Femur (tissue), 1 donor: ENCODE results near the gene GNG13.
"Not testable (repeated sequence)": the region's sequence is repeated elsewhere in the genome, so short reads cannot be mapped to it uniquely, and the experiment has no call there.

ENCODE experiments used
- DNase-seq: peaks from one replicate; pipeline ENCODE4 v3.0.0-alpha.2; 2017

The GNG13 gene

DNA sequence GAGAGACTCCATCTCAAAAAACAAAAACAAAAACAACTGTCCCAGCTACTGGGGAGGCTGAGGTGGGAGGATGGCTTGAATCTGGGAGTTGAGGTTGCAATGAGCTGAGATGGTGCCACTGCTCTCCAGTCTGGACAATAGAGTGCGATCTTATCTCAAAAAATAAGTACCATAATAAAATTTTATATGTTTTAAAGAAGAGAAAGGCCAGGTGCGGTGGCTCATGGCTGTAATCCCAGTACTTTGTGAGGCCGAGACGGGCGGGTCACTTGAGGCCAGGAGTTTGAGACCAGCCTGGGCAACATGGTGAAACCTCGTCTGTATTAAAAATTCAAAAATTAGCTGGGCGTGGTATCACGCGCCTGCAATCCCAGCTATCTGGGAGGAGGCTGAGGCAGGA lies 23.7 kb downstream of the GNG13 start:
- DNase-seq, result no peak

DNA sequence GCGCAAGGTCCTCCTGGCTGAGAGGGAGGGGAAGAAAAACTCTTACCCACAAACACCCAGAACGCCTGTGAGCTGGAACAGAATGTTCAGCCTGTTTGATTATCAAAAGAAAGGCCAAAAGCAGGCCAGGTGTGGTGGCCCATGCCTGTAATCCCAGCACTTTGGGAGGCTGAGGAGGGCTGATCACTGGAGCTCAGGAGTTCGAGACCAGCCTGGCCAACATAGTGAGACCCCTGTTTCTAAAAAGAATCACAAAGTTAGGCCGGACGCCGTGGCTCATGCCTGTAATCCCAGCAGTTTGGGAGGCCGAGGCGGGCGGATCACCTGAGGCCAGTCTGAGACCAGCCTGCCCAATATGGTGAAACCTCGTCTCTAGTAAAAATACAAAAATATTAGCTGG lies 24.2 kb downstream of the GNG13 start:
- DNase-seq, result not testable (repeated sequence)

DNA sequence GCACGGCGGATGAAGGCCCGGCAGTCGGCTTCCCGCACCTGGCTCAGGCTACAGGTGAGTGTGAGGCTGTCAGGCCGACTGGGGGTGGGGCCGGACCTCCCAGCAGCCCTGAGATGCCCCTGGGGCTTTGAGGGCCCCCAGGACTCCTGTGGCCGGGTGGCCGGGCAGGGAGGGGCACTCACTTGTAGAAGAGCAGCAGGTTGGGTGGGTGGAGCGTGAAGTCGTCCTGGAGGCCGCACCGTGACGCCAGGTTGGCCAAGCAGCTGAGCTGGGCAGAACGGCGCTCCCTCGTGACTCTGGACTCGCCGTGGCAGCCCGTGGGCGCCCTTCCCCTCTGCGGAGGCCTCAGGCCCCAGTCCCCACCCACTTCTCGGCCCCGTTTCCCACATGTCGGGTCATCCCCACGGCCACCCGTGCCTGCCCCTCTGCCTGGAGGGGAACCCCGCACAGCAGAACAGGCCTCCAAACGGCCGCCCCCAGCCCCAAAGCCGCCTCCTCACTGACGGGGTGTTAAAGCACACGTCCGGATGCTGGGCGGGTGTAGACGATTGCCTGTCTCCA lies 25.2 kb downstream of the GNG13 start:
- DNase-seq, result no peak

DNA sequence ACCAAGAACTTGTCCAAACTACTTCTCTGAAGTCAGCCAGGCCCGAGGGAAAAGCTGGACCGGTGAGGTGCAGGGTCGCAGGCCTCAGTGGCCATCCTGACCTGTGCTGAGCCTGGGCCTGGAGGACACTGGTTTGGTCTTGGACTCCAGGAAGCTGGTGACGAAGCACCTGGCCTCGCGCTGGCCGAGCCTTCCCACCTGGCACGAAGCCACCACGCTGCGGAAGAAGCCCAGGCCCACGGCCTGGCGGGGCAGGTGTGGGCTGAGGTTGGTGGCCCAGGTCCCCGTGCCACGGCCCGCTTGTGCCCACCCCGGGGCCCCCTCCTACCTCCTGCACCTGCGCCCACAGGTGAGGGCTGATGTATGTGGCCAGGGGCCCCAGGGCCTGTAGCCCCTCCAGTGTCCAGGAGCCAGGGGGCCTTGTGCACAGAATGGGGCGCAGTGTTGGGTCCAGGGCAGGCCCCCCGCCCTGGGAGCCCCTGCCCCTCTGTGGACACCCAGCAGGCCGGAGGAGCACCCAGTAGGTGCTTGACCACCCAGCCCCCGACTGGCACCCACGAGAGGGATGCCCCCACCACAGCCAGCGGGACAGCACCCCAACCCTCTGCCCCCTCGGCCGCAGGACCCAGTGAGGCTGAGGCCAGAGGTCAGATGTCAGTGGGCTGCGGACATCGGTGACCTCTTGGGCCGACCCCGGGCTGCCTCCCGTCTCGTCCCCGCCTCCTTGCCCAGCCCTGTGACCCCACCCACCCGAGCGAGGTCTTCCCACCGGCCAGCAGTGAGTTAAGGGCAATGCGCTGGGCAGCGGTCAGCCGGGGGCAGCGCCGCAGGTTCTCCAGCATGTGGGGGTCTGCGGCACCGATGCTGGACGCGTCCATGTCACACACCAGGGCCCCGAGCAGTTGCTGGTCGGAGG lies 26.2 kb downstream of the GNG13 start:
- no peak for DNase-seq

DNA sequence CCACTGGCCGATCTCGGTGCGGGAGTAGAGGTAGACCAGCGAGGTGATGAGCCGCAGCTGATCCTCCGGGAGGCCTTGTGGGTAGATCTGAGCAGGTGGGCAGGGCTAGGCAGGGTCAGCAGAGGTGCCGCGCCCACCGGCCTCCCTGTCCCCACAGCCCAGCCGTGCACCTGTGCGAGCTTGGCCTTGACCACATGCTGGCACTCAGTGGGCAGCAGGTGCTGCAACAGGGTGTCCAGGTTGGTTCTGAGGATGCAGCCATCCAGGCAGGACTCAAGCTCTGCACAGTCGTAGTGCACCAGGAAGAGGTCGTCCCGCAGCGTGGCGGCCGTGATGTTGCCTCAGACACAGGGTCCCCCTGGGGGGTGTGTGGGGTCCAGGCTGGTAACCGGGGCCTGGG lies 27.6 kb downstream of the GNG13 start:
- DNase-seq, result no peak

DNA sequence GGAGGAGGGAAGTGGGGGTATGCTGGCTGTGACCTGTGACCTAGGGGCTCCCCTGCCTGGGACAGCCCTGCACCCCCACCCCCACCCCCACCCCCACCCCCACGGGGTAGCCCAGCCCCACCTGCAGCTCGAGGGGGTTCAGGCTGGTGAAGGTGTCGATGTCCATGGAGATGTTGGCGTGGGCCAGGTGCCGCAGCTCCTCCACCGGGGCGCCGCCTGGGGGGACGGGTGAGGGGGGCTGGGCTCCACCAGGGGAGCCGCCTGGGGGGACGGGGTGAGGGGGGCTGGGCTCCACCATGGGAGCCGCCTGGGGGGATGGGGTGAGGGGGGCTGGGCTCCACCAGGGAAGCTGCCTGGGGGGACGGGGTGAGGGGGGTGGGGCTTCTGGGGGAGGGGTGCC lies 30.1 kb downstream of the GNG13 start:
- DNase-seq, result no peak

DNA sequence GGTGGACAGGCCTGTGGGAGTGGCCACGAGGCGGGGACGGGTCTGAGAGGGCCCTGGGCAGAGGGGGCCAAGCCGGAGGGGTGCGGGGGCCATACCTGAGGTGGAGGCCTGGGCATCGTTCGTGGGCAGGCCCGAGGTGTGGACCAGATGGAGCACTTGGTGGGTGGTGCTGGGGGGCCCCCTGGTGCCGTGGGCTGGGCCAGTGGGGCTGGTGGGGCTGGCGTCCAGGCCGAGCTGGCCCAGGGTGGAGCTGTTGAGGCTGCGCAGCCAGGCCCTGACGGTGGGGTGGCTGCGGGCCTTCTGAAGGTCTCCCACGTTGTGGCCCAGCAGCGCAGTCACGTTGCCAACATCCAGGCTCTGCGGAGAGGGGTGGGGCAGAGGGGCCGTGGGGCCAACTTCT lies 30.6 kb downstream of the GNG13 start:
- DNase-seq, result no peak

DNA sequence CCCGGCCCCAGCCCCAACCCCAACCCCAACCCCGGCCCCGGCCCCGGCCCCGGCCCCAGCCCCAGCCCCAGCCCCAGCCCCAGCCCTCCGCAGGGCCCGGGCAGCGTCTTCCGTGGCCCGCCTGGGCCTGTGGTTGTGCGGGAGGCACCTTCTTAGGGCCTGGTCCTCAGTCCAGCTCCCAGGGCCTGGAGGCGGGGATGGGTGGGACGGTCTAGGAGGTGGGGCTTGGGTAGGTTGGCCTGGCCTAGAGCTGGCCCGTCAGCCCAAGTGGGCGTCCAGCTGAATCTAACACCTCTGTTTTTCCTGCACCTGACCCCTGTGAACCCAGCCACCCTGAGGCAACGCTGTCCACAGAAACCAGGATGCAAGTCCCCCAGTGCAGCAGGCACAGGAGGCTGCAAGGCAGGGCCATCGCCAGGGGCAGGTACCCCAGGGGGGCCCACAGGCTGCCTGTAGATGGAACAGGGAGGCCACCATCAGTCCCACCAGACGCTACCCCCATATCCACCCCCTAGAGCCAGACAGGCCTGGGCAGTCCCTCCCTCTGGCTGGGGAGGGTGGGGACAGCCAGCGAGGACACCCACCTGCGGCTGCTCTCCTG lies 31.2 kb downstream of the GNG13 start:
- no peak for DNase-seq

DNA sequence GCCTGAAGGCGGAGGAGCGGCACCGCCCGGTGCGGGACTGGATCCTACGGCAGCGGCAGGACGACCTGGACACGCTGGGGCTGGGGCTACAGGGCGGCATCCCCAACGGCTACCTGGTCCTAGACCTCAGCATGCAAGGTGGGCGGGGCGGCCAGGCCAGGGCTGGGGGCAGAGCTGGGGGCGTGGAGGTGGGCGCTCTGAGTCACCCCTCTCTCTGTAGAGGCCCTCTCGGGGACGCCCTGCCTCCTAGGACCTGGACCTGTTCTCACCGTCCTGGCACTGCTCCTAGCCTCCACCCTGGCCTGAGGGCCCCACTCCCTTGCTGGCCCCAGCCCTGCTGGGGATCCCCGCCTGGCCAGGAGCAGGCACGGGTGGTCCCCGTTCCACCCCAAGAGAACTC lies 32.1 kb downstream of the GNG13 start:
- DNase-seq, result no peak

DNA sequence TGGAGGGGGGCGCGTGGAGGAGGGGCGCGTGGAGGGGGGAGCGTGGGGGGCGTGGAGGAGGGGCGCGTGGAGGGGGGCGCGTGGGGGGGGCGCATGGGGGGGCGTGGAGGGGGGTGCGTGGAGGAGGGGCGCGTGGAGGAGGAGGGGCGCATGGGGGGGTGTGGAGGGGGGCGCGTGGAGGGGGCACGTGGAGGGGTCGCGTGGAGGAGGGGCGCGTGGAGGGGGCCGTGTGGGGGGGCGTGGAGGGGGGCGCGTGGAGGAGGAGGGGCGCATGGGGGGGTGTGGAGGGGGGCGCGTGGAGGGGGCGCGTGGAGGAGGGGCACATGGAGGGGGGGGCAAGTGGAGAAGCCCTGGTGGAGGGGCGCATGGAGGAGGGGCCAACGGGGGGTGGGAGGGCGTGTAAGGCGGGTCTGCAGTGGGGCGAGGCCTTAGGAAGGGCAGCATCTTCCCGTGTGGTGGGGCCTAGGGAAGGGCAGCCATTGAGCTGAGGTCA lies 32.7 kb downstream of the GNG13 start:
- no peak for DNase-seq

DNA sequence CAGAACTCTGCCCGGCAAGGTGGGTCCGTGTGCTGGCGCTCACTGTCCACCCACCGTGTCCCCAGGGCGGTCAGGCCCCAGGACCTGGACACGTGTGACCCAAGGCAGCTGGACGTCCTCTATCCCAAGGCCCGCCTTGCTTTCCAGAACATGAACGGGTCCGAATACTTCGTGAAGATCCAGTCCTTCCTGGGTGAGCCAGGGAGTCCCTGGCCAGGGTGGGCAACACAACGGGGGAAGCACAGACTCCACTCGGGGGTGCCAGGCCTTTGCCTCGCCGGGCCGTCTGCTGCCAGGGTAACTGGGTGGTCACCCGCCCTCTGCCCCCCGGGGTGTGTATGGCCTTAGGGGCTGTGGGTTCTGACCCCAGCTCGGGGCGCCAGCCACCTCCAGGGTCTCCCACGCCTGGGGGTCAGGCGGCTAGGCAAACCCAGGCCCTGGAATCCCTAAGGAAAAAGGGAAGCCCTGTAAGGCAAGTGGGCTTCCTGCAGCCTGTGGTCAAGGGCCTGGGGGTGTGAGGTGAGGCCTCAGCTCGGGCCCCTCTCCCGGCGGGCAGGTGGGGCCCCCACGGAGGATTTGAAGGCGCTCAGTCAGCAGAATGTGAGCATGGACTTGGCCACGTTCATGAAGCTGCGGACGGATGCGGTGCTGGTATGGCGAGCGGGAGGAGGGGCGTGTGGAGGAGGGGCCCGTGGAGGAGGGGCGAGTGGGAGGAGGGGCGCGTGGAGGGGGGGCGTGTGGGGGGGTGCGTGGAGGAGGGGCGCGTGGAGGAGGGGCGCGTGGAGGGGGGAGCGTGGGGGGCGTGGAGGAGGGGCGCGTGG lies 33.5 kb downstream of the GNG13 start:
- DNase-seq, result no peak

DNA sequence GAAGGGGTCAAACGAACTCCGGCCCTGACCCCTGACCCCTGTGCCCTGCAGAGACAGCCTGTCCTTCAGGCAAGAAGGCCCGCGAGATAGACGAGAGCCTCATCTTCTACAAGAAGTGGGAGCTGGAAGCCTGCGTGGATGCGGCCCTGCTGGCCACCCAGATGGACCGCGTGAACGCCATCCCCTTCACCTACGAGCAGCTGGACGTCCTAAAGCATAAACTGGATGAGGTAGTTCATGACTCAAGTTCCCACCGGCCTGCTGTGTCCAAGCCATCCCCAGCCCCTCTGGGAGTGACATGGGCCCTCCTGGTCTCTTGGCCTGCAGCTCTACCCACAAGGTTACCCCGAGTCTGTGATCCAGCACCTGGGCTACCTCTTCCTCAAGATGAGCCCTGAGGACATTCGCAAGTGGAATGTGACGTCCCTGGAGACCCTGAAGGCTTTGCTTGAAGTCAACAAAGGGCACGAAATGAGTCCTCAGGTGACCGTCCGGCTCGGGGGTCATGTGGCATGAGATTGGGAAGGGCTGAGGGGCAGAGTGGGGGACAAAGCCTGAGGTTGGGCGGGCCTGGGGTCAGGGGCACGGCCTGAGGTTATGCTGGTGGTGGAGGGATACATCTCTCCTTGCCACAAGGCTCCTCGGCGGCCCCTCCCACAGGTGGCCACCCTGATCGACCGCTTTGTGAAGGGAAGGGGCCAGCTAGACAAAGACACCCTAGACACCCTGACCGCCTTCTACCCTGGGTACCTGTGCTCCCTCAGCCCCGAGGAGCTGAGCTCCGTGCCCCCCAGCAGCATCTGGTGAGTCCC lies 34.3 kb downstream of the GNG13 start:
- no peak for DNase-seq

DNA sequence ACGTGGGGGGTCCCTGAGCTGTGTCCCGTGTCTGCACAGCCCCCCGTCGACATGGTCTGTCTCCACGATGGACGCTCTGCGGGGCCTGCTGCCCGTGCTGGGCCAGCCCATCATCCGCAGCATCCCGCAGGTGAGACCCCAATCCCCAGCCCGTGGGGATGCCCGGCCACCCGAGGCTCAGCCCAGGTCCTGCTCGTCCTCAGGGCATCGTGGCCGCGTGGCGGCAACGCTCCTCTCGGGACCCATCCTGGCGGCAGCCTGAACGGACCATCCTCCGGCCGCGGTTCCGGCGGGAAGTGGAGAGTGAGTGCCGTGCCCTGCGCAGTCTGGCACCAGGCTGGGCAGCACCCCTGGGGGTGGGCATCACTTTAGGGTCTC lies 35.1 kb downstream of the GNG13 start:
- DNase-seq, result no peak

DNA sequence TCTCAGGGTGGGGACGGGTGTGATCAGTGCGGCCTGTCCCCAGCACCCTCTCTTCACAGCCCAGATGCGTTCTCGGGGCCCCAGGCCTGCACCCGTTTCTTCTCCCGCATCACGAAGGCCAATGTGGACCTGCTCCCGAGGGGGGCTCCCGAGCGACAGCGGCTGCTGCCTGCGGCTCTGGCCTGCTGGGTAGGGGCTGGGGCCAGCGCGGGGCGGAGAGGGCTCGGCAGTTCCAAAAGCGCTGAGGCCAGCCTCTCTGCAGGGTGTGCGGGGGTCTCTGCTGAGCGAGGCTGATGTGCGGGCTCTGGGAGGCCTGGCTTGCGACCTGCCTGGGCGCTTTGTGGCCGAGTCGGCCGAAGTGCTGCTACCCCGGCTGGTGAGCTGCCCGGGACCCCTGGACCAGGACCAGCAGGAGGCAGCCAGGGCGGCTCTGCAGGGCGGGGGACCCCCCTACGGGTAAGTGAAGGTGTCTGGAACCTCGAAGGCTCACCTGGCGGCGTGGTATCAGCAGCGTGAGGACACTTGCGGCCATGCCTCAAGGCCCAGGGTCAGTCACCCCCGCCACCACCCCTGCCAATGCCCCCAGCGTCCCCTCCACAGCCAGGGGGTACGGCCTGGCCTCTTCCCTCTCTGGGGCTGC lies 35.6 kb downstream of the GNG13 start:
- DNase-seq, result no peak

DNA sequence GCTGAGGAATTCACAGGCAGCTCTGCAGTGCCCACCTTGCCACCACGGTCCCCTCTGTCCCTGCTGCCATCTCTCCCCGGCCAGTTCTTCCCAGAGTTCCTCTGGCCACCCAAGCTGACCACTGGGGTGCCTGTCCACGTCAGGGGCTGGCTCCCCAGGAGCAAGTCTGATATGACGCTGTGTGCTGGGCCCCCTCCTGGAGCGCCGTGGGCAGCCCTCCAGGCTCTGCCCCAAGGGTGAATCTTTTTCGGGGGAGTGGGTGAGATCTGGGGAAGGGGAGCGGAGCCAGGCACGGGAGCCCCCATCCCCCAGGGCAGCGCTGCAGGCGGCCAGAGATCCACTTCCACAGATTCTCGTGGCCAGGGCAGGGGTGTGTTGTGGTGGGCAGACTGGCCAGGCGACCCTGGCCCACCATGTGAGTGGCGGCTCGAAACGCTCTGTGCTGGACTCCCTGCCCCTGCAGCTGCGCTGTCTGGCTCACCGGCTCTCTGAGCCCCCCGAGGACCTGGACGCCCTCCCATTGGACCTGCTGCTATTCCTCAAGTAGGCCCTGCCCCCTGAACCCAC lies 36.3 kb downstream of the GNG13 start:
- DNase-seq, result no peak

DNA sequence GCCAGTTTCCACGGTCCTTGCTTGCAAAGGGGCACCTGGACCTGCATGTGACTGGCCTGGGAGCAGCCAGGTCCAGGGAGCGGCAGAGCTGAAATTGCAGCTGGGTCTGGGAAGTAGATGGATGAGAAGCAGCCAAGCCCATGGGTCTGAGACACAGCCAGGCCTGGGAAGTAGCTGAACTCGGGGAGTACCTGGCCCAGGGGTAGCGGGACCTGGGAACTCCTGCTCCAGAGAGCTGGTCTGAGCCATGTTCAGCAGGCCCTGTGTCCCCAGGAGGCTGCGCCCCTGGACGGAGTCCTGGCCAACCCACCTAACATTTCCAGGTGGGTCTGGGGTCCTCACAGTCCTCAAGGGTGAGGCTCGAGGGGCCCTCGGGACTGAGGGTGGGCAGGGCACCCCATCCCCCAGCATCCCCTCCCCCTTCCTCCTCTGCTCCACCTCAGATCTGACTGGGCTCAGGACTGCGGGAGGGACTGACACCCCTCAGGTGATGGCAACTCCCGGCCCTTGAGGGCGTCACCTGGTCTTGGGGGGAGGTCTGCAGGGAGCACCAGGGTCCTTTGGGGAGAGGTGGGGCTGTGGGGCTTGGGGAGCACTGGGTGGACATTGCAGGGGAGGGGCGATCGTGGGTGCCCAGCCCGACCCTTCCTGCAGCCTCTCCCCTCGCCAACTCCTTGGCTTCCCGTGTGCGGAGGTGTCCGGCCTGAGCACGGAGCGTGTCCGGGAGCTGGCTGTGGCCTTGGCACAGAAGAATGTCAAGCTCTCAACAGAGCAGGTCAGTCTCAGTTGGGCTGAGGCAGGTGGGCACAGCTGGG lies 37.0 kb downstream of the GNG13 start:
- no peak for DNase-seq

DNA sequence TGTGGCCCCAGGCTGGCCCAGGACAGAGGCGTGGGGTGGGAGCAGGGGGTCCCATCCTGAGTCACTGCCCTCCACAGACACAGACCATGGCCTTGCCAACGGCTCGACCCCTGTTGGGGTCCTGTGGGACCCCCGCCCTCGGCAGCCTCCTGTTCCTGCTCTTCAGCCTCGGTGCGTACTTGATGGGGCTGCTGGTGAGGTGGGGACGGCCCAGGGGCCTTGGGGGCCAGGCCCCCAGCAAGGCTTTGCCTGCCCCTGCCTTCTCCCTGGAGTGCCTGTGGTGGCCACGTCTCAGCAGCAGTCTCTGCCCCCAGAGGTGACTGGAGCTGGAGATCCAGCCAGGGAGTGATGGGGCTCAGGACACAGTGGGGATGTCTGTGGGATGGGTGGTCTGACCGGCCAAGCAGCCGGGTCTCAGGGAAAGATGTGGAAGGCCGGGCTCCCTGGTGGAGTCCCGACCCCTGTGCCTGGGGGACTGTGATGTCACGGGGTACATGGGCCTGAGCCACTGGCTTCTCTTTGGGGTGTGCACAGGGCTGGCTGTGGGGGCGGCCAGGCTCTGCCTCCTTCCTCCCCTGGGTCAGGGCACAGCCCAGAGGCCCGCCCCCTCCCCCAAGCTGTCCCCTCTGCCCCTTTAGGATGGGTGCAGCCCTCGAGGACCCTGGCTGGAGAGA lies 37.8 kb downstream of the GNG13 start:
- no peak for DNase-seq

DNA sequence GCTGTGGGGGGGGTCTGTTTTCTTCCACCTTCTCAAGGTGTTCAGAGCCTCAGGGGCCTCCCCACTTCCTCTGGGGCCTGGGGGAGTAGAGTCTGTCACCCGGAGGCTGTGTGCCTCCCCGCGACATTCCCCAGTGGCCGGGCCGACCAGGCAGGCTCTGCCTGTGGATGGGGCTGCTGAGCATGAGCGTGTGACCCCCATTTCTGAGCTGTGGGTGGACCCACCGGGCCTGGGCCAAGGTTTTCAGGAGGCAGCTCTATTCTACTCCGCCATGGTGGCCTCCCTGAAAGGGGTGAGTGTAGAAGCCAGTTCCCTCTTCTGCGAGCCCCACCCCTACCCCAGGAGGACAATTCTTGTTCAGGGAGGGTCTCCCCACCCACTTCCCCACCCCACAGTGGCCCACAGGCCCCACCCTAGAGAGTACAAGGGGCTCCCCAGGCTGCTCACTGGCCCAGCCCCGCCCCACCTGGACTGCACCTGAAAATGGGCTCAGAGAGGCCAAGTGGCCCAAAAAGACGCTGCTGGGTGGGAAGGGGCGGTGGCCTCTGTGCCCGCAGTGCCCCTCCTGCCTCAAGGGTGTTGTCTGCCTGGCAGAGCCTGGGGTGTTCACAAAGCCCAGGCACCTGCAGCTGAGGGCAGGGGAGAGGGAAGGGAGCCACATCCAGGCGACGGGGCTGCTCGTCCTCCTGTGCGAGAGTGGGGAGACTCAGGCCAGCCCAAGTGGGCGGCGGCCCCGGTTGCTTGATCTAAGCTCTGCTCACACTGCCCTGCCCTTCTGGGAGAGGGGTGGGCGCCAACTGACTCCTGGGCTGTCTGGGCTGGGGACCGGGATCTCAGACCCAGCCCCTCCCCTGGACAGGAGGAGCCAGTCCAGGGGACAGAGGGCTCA lies 38.7 kb downstream of the GNG13 start:
- no peak for DNase-seq
